ENCODE data around the gene CCDC184.
"Not testable (repeated sequence)": the region's sequence is repeated elsewhere in the genome, so short reads cannot be mapped to it uniquely, and the experiment has no call there.

CCDC184 gene

GRCh38 chr12:48216785-48217184, 33.3 kb downstream of the CCDC184 start:
- no peak for DNase-seq

- DNase-seq, result no peak
Observed at GRCh38 chr12:48219631-48220030, 36.2 kb downstream of the CCDC184 start.

GRCh38 chr12:48220701-48221100, 37.3 kb downstream of the CCDC184 start:
- DNase-seq, result no peak

GRCh38 chr12:48221645-48222044, 38.2 kb downstream of the CCDC184 start:
- DNase-seq, result no peak

- not testable (repeated sequence) for DNase-seq
Observed at GRCh38 chr12:48224533-48224932, 41.1 kb downstream of the CCDC184 start.

- not testable (repeated sequence) for DNase-seq
Observed at GRCh38 chr12:48231169-48231958, 47.9 kb downstream of the CCDC184 start.

All from DMS153 (cell line).